ENCODE results near the gene ABHD18.
A peak's percentile ranks its signal among the peaks of the same experiment; 100 is the strongest.
"Not testable (repeated sequence)": the region's sequence is repeated elsewhere in the genome, so short reads cannot be mapped to it uniquely, and the experiment has no call there.

Gene ABHD18

DNA sequence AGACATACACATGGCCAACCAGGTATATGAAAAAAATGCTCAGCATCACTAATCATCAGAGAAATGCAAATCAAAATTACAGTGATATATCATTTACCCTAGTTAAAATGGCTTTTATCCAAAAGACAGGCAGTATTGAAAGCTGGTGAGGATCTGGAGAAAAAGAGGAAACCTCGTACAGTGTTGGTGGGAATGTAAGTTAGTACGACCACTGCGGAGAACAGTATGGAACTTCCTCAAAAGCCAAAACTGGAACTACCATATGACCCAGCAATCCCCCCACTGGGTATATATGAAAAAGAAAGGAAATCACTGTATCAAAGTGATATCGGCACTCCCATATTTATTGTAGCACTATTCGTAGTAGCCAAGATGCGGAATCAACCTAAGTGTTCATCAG, 23.4 kb downstream of the ABHD18 start:
- no peak for DNase-seq

DNA sequence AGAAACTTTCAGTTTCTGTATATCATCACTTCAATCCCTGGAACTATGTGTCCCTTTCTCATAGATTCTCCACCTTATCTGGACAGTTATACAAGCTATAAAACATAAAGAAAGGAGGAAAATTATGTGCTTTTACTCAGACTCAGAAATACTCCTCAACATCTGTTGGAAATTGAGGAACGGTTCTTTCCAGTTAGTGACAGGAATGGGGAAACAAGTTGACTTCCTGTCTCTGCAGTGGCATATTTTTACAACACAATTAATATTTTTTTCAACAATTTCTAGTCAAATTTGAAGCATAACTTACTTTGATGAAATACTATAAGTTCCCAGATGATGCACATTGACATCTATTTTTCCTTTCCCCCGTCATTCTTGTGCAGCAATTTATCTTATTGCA, 27.9 kb downstream of the ABHD18 start:
- DNase-seq = no peak

DNA sequence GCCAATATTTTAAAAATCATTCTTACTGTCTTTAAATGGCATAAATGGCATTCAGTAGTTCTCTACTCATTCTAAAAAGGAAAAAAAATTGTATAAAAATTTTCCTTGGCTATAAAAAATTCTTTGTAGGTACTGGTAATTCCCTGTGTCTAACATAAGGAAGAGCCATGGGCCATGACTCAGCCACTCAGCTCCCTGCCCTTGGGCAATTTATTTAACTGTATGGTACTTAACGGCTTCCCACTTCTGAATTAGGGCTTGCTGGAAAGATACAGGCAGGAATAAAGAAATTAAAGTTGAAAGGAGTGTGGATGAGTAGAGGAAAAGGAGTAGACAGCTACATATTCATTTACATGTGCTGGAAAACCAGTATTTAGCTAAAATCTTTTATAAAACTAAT, 30.6 kb downstream of the ABHD18 start:
- DNase-seq = no peak

DNA sequence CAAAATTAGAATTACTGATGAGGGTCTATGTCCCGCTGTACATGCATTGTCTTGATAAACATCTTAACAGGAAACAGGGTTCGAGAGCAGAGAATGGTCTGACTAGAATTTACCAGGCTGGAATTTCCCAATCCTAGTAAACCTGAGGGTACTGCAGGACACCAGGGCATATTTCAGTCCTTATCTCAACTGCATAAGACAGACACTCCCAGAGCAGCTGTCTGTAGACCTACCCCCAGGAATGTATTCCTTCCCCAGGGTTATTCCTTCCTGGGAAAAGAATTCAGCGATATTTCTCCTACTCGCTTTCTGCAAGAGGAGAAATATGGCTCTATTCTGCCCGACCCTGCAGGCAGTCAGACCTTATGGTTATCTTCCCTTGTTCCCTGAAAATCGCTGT, 31.3 kb downstream of the ABHD18 start:
- not testable (repeated sequence) for DNase-seq

DNA sequence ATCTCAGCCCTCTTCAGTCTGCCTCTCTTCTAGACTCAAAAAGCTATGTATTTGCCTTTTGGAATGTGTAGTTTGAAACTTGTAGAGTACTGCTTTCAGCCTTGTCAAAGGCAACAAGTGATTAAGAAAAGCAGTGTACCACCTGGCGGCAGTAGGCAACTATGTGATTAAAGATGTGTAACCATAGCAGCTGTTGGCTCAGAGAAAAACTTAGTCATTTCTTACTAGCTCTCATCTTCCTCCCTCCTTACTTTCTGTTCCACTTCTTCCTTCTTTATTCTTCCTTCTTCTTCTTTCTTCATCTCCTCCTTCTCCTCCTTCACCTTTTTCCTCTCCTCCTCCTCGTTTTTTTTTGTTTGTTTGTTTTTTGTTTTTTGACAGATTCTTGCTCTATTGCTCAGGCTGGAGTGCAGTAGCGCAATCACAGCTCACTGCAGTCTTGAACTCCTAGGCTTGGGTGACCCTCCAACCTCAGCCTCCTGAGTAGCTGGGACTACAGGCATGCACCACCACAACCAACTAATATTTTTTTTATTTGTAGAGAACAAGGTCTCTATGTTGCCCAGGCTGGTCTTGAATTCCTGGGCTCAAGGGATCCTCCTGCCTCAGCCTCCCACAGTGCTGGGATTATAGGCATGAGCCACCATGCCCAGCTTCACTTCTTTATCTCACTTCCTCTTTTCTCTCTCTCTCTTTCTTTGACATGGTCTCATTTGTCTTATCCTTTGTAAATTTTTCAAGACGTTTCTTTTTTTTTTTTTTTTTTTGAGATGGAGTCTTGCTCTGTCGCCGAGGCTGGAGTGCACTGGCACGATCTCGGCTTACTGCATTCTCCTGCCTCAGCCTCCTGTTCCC, 32.6 kb downstream of the ABHD18 start:
- peak in 8 of 56 donors; percentile 1 to 46 (median 14) for DNase-seq

DNA sequence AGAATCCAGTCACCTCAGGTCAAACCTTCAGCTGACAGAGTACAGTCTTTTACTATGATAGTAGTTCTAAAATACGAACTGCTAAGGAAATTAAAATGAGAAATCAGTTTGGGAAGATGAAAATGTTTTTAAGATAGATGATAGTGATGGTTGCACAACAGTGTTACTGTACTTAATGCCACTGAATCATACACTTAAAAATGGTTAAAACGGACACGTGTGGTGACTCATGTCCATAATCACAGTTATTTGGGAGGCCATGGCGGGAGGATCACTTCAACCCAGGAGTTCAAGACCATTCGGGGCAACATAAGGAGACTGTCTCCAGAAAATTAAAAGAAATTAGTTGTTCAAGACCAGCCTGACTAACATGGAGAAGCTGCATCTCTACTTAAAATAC, 41.4 kb downstream of the ABHD18 start:
- DNase-seq = no peak

DNA sequence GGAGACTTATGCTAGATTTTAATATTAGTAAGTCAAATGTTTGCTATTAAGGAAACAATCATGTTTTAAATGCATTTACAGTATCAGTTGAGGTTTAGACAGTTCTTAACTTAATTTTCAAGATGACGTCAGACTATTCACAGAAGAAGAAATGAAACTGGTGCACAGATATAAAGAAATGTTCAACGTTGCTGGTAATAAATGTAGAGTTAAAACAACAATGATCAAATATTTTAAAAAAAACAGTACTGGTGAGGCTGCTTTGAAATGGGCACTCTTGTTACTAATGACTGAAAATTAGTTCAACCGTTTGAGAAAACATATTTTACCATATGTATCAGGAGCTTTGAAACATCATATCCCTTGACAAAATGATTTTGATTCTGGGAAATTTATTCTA, 44.2 kb downstream of the ABHD18 start:
- DNase-seq = no peak

DNA sequence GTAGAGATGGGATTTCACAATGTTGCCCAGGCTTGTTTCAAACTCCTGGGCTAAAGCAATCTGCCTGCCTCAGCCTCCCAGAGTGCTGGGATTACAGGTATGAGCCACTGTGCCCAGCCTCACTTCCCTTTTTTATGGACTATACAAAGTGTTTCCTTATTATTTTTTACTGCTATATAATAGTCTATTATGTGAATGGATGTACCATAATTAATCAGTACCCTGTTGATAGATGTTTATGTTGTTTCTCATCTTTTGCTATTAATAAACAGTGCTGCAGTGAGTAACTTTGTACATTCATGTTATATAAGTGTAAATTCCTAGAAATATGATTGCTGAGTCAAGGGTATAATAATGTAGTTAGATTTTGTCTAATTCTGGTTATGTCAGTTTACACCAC, 60.1 kb downstream of the ABHD18 start:
- no peak for DNase-seq

DNA sequence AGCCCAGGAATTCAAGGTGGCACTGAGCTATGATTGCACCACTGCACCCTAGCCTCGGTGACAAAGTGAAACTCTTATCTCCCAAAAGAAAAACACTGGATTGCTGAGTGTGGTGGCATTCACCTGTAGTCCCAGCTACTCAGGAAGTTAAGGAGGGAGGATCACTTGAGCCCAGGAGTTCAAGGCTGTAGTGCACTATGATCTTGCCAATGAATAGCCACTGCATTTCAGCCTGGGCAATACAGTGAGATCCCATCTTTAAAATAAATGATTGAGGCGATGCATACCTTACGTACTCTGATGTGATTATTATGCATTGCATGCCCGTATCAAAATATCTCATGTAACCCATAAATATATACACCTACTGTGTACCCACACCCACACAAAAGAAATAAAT, 64.7 kb downstream of the ABHD18 start:
- DNase-seq = no peak

DNA sequence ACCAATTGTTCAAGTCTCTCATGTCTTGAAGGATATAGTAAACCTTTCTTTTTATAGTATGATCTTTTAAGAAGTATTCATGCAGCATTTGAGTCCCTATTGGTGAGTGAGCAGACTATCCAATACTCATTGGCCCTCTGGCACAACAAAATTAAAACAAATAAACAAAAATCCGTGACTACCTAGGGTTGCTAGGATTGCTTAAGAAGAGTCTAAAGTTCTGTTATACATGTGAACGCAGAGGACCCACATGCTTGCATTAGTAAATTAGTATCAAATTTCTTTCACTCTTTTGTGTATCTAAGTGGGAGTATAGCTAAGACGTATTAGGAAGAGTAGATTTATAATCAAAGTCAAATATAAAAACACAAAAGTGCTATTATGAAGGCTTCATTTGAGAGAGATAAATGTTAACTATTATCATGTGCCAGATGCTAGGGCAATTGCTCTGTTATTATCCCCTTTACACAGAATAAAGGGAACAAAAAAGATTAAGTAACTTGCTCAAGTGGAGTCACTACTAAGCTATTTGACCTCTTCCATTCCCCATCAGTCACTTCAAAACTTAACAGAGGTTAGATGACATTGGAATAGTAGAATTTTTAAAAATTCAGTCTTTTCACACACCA, 66.7 kb downstream of the ABHD18 start:
- DNase-seq = no peak

DNA sequence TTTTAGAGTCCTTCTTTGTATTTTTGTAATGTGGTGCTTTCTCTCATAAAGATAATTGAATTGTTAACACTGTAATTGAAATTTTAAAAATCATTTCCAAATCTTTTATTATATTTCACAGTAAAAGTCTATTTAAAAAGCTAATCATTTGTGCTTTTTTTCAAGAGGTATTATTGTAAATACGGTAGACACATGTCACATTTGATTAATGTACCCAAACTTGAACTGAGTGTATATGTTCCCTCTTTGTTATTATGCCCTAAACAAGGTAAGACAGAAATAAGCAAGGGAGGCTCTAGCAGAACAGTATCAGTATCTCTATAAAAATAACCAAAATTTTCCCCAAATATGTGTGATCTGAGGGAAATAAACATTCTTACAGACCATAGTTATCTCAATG, 74.4 kb downstream of the ABHD18 start:
- DNase-seq = no peak

DNA sequence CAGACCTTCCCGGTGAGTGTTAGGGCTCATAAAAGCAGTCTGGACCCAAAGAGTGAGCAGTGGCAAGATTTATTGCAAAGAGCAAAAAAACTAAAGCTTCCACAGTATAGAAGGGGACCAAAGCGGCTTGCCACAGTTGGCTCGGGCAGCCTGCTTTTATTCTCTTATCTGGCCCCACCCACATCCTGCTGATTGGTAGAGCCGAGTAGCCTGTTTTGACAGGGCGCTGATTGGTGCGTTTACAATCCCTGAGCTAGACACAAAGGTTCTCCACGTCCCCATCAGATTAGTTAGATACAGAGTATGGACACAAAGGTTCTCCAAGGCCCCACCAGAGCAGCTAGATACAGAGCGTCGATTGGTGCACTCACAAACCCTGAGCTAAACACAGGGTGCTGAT, 81.8 kb downstream of the ABHD18 start:
- not testable (repeated sequence) for DNase-seq

DNA sequence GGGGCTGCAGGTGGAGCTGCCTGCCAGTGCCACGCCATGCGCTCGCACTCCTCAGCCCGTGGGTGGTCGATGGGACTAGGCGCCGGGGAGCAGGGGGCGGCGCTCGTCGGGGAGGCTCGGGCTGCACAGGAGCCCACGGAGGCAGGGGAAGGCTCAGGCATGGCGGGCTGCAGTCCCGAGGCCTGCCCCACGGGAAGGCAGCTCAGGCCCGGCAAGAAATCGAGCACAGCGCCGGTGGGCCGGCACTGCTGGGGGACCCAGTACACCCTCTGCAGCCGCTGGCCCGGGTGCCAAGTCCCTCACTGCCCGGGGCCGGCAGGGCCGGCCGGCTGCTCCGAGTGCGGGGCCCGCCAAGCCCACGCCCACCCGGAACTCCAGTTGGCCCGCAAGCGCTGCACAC, 82.3 kb downstream of the ABHD18 start:
- DNase-seq = not testable (repeated sequence)

DNA sequence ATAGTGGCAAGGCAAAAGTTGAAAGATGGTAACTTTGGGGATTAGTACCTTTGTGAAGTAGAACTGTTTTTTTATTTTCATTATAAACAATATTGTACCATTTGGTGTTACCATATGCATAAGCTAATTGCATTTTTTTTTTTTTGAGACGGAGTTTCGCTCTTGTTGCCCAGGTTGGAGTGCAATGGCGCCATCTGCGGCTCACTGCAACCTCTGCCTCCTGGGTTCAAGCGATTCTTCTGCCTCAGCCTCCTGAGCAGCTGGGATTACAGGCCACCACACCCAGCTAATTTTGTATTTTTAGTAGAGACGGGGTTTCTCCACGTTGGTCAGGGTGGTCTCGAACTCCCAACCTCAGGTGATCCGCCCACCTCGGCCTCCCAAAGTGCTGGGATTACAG, 86.0 kb downstream of the ABHD18 start:
- DNase-seq = not testable (repeated sequence)

DNA sequence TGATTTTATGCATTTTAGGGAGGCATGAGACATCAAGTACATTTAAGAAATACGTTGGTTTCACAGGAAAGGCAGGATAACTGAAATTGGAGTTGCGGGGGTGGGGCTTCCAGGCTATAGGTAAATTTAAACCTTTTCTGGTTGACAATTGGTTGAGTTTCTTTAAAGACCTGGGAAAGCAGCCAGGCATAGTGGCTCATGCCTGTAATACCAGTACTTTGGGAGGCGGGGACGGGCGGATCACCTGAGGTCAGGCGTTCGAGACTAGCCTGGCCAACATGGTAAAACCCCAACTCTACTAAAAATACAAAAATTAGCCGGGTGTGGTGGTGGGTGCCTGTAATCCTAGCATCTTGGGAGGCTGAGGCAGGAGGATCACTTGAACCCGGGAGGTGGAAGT, 89.7 kb downstream of the ABHD18 start:
- DNase-seq = not testable (repeated sequence)

DNA sequence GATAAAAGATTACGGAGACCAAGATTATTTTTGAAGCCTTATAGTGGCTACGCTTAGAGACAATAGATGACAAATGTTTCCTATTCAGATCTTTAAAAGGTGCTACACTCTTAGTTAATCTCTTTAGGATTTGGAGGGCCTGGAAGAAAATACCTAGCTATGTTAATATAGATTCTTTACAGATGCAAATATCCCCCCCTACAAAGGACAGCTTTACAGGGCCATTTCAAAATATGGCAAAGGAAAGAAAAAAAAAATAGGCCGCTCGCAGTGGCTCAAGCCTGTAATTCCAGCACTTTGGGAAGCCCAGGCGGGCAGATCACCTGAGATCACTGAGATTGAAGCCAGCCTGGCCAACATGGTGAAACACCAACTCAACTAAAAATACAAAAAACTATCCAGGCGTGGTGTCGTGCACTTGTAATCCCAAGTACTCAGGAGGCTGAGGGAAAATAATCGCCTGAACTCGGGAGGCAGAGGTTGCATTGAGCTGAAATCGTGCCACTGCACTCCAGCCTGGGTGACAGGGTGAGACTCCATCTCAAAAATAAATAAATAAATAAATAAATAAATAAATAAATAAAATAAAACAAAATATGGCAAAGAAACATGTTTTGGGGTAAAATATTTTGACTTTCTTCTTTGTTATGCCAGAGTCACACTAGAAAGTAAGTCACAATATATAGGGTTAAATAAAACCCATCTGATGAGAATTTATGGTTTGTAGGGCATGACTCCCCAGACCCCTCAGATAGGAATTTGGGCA, 90.4 kb downstream of the ABHD18 start:
- not testable (repeated sequence) for DNase-seq

DNA sequence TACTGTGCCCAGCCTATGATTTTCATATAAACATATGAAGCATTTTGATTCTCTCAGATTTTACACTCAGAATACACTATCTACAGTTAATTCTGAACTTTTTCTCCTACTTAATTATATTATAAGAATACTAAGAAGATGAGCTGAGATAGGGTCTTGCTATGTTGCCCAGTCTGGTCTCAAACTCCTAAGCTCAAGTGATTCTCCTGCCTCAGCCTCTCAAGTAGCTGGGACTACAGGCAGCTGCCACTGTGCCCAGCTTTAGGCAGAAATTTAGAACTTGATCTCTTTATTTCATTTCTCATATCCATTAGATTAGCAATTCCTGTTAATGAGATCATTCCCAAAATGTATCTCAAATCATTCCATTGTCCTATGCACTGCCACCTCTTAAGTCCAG, 91.2 kb downstream of the ABHD18 start:
- no peak for DNase-seq

DNA sequence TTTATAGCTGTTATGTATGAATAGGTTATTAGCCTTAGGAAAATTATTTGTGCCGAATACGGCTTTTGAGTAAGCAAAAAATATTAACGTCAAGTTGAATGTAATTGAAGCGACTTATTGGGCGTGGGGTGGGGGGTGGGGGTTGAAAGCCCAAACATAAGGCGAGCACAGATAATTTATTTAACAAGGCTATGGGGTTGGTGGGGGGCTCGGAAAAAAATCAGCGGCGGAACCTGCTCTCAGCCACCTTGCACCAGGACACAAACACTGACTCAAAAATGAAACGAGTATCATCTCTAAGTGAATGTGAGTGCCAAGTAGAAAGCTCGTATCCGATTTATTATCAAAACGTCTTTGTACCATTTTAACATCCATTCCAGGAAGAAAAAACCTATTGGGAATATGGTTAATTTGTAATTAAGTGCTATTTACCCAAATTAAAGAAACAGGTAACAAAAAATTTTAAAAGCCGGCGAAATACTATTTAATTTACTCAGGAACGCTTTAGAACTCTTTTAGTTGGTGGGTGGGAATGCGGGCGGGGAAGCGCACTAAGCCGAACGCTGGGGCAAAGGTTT, 95.0 kb downstream of the ABHD18 start:
- no peak for DNase-seq

DNA sequence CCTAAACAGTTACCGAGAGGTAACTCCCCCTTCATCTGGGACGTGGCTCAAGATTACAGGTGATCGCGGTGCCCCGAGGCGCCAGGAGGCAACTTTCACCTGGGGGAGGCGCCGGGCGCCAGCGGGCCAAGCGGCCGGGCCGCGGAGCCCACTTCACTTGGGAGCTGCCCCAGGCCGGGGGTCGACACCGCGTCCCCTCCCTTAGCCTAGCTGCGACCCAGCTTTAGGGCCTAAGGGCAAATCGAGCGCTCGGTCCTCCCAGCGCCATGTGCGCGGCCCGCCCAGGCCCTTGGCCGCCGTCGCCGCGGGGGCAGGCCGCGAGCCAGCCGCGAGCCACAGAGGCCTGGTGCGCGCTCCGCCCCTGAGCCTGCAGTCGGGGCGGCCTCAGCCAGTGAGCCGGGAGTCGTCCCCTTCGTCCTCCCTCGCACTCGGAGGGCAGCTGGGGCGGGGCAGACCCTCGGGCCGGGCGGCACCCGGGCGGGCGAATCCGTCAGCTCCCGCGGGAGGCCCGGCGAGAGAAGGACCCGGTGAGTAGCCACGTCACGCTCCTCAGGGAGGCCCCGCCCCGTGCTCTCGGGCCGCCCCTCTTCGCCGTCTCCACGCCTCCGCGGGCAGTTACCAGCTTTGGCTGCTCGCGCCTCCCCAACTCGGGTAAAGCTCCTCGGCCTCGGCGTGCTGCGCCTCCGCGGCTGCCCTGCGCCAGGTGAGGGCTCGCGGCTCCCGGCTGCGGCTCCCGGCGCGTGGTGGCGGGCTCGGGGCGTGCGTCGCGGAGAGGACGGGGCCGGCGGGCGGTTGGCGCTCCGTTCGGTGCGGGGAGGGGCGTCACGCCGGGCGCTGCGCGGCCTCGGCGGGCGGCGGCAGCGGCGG, 95.7 kb downstream of the ABHD18 start, which contains the start of gene LARP1B:
Gene LARP1B, plus strand, starts transcription at position 614 of the 867 bp plus-strand sequence. CDS start 13,640 bp downstream, outside the sequence.
- DNase-seq = peak; percentile 25 to 96 (median 87)
